ENCODE measurements around the gene SLC16A6.

- no peak for TF ChIP-seq POLR2A (IDR thresholded peaks at IDR 0.05; ENCODE audit: low read length)
- no peak for TF ChIP-seq GATA1 (IDR thresholded peaks at IDR 0.05; ENCODE audit: low read depth, low read length)
Observed at GRCh38 chr17:68319410-68320162, 28.7 kb upstream of the SLC16A6 start.

All from erythroblast (primary cell).